GM19043 (cell line): ENCODE results near the gene ABCF3.

Source experiments
- ATAC-seq: cut with Tn5 transposase; IDR thresholded peaks from one replicate; pipeline ENCODE4 v1.9.1; 2021; ENCODE audit warnings: low read depth; ENCODE audit not compliant: unreplicated experiment

ABCF3 gene

GRCh38 chr3:184165543-184165942 lies 20.5 kb upstream of the ABCF3 start:
- no peak for ATAC-seq

- ATAC-seq, result no peak
Observed at GRCh38 chr3:184166671-184167070, 19.3 kb upstream of the ABCF3 start.

- ATAC-seq, result no peak
Observed at GRCh38 chr3:184167786-184168185, 18.2 kb upstream of the ABCF3 start.

GRCh38 chr3:184168363-184169120 lies 17.5 kb upstream of the ABCF3 start:
- no peak for ATAC-seq

GRCh38 chr3:184169896-184170875 lies 15.8 kb upstream of the ABCF3 start:
- no peak for ATAC-seq

GRCh38 chr3:184171562-184171961 lies 14.4 kb upstream of the ABCF3 start:
- no peak for ATAC-seq

- no peak for ATAC-seq
Observed at GRCh38 chr3:184172681-184173373, 13.2 kb upstream of the ABCF3 start.

- no peak for ATAC-seq
Observed at GRCh38 chr3:184173374-184173722, 12.7 kb upstream of the ABCF3 start.

- no peak for ATAC-seq
Observed at GRCh38 chr3:184174284-184174645, 11.7 kb upstream of the ABCF3 start.

GRCh38 chr3:184174646-184175492 lies 11.1 kb upstream of the ABCF3 start, which contains the start of gene AP2M1:
TSS of gene AP2M1 (plus strand) at chr3:184174855. CDS start at chr3:184176994, 2,139 bp downstream.
- peak; percentile 98 for ATAC-seq

GRCh38 chr3:184175506-184175905 lies 10.5 kb upstream of the ABCF3 start:
- ATAC-seq, result no peak

- no peak for ATAC-seq
Observed at GRCh38 chr3:184175981-184176376, 10.0 kb upstream of the ABCF3 start.

GRCh38 chr3:184176377-184177330 lies 9.3 kb upstream of the ABCF3 start:
- ATAC-seq, result no peak

GRCh38 chr3:184177331-184177731 lies 8.7 kb upstream of the ABCF3 start:
- no peak for ATAC-seq

- no peak for ATAC-seq
Observed at GRCh38 chr3:184177767-184178306, 8.2 kb upstream of the ABCF3 start.

GRCh38 chr3:184178521-184179138 lies 7.4 kb upstream of the ABCF3 start:
- no peak for ATAC-seq

GRCh38 chr3:184180165-184180564 lies 5.8 kb upstream of the ABCF3 start:
- ATAC-seq, result no peak

GRCh38 chr3:184181596-184181995 lies 4.4 kb upstream of the ABCF3 start:
- ATAC-seq, result no peak
